BLaER1 treated with 17β-estradiol and CSF1 and Interleukin-3, amounts not matched to agents 10 nM and 100 nM (cell line): Measurements from ENCODE around the gene MT1HL1.
"Not testable (repeated sequence)": the region's sequence is repeated elsewhere in the genome, so short reads cannot be mapped to it uniquely, and the experiment has no call there.

Experiments used
- H3K27ac ChIP-seq, 11 experiments: shearing (Covaris generic); formaldehyde crosslinking; 2 replicates each; pipeline ENCODE4 v1.8.1; 2022
- H3K27me3 ChIP-seq, 11 experiments: shearing (Covaris generic); formaldehyde crosslinking; 2 replicates each; pipeline ENCODE4 v1.8.1; 2022
- H3K36me3 ChIP-seq, 11 experiments: shearing (Covaris generic); formaldehyde crosslinking; 2 replicates each; pipeline ENCODE4 v1.8.1; 2022
- H3K4me1 ChIP-seq, 10 experiments: shearing (Covaris generic); formaldehyde crosslinking; 2 replicates each; pipeline ENCODE4 v1.8.1; 2022
- H3K4me2 ChIP-seq, 11 experiments: shearing (Covaris generic); formaldehyde crosslinking; 2 replicates each; pipeline ENCODE4 v1.8.1; 2022
- H3K4me3 ChIP-seq, 10 experiments: shearing (Covaris generic); formaldehyde crosslinking; 2 replicates each; pipeline ENCODE4 v1.8.1; 2022
- H3K9ac ChIP-seq, 11 experiments: shearing (Covaris generic); formaldehyde crosslinking; 2 replicates each; pipeline ENCODE4 v1.8.1; 2022
- H3K9me3 ChIP-seq, 11 experiments: shearing (Covaris generic); formaldehyde crosslinking; replicated peaks in 1 of 11; 2 replicates each; pipeline ENCODE4 v1.8.1; 2022
- H4K20me1 ChIP-seq, 11 experiments: shearing (Covaris generic); formaldehyde crosslinking; 2 replicates each; pipeline ENCODE4 v1.8.1; 2022
- Cebpa-rat ChIP-seq, 11 experiments: shearing (Covaris generic); IDR thresholded peaks; 2 replicates each; pipeline ENCODE4 v1.8.1; 2022

Gene MT1HL1

DNA sequence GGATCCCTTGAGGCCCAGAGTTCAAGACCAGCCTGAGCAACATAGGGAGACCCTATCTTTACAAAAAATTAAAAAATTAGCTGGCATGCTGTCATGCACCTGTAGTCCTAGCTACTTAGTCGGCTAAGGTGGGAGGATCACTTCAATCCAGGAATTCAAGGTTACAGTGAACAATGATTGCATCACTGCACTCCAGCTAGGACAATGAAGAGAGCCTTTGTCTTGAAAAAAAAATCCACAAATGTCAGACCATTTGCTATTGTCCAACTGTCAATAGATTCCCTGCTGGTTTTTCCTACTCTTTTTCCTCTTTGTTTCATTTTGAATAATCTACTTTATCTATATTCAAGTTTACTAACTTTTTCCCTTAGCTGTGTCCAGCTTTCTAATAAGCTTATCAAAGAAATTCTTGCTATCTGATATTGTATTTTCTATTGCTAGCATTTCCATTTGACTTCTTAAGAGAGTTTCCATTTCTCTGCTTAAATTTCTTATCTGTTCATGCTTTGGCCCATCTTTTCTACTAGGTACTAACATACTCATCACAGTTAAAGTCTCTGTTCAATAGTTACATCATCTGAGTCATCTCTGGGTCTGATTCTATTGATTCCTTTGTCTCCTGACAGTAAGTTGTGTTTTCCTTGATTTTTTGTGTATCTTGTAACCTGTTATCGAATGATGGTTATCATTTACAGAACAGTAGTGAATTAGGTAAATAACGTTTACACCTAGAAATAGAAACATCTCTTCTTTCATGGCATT lies 14.8 kb downstream of the MT1HL1 start:
- Histone ChIP-seq H3K36me3 (no peaks in the 10 kb centered on the region), H3K27ac (no peak overlapping the region), H3K4me1 (no peaks in the 10 kb centered on the region), H3K4me3 (no peak overlapping the region), H3K27me3 (no peaks in the 10 kb centered on the region), H3K4me2 (no peak overlapping the region), H3K9ac (no peak overlapping the region), H3K9me3 (peaks cover 12 to 19% (median 16%) of the 10 kb centered on the region in 11 experiments; a peak in 21 of 22 replicates), H4K20me1 (no peaks in the 10 kb centered on the region)
- no peak for TF ChIP-seq Cebpa-rat (IDR thresholded peaks at IDR 0.05)

DNA sequence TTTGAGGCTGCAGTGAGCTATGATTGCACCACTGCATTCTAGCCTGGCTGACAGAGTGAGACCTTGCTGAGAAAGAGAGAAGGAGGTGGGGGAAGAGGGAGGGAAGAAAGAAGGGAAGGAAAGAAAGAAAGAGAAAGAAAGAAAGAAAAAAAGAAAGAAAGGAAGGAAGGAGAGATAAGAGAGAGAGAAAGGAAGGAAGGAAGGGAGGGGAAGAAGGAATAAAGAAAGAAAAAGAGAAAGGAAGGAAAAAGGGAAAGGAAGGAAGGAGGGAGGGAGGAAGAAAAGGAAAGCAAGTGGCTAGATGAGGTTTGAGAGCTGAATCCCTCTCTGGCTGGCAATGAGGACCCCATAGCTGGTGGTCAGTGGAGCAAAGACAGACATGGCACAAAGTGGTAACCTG lies 20.4 kb downstream of the MT1HL1 start:
- H4K20me1 ChIP-seq, result no peaks in the 10 kb centered on the region
- H3K9ac ChIP-seq, result no peak overlapping the region
- H3K36me3 ChIP-seq, result no peaks in the 10 kb centered on the region
- no peak overlapping the region for H3K27ac ChIP-seq
- no peak for TF ChIP-seq Cebpa-rat (IDR thresholded peaks at IDR 0.05)
- H3K4me1 ChIP-seq, result no peaks in the 10 kb centered on the region
- H3K27me3 ChIP-seq, result no peaks in the 10 kb centered on the region
- H3K9me3 ChIP-seq, result peaks cover 0 to under 1% (median 0%) of the 10 kb centered on the region in 11 experiments; a peak in 1 of 22 replicates
- no peak overlapping the region for H3K4me3 ChIP-seq
- H3K4me2 ChIP-seq, result no peak overlapping the region

DNA sequence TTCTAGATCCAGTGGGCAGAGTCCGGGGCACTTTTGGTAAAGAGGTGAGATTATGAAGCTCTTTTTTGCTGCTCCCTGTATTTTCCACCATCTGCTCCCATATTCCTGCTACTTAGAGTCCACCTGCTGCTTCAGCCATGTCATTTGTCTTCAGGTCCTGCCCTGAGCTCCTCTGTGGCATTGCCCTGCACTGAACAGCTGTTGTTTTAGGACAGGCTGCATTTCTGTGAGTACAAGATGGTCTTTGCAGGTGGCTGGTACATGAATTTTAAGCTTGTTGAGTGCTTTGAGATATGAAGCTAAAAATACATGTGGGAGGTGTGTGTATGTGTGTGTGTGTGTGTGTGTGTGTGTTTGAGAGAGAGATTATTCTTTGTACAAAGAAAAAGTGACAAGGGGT lies 21.9 kb downstream of the MT1HL1 start:
- Histone ChIP-seq H3K4me3 (no peak overlapping the region), H3K4me2 (no peak overlapping the region), H3K27ac (no peak overlapping the region), H3K9ac (no peak overlapping the region), H3K4me1 (no peaks in the 10 kb centered on the region), H3K27me3 (no peaks in the 10 kb centered on the region), H4K20me1 (no peaks in the 10 kb centered on the region), H3K9me3 (no peaks in the 10 kb centered on the region), H3K36me3 (no peaks in the 10 kb centered on the region)
- TF ChIP-seq Cebpa-rat (IDR thresholded peaks at IDR 0.05), result no peak

DNA sequence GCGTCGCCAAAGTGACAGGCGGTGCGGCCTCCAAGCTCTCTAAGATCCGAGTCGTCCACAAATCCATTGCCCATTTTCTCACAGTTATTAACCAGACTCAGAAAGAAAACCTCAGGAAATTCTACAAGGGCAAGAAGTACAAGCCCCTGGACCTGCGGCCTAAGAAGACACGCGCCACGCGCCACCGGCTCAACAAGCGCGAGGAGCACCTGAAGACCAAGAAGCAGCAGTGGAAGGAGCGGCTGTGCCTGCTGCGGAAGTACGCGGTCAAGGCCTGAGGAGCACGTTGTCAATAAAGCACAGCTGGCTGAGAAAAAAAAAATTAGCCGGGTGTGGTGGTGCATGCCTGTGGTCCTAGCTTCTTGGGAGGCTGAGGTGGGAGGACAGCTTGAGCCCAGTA lies 22.8 kb downstream of the MT1HL1 start:
- H3K27ac ChIP-seq, H3K27me3 ChIP-seq, H3K9me3 ChIP-seq, H3K4me3 ChIP-seq, H3K36me3 ChIP-seq, H3K4me2 ChIP-seq, H4K20me1 ChIP-seq, H3K4me1 ChIP-seq, H3K9ac ChIP-seq: not testable (repeated sequence)

DNA sequence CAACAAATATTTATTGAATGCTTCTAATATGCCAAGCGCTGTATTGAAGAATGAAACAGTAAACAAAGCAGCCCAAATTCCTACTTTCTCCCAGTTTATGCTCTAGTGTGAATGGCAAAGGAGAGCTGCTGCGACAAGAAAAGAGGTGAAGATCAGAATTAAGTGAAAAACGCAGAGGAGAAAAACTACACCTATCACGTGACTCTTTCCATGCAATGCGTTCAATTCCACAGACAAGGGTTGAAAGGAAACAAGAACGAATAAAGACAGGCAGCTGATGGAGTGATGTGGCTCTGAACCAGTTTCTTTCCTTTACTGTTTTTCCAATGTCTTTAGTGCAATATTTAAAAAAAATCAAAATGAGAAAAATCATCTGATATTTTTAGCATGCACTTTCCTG lies 23.6 kb downstream of the MT1HL1 start:
- H3K9me3 ChIP-seq, result no peaks in the 10 kb centered on the region
- H3K4me2 ChIP-seq, result no peak overlapping the region
- H3K9ac ChIP-seq, result no peak overlapping the region
- no peaks in the 10 kb centered on the region for H3K27me3 ChIP-seq
- no peaks in the 10 kb centered on the region for H3K4me1 ChIP-seq
- no peak overlapping the region for H3K4me3 ChIP-seq
- H4K20me1 ChIP-seq, result no peaks in the 10 kb centered on the region
- H3K36me3 ChIP-seq, result no peaks in the 10 kb centered on the region
- no peak for TF ChIP-seq Cebpa-rat (IDR thresholded peaks at IDR 0.05)
- H3K27ac ChIP-seq, result no peak overlapping the region

DNA sequence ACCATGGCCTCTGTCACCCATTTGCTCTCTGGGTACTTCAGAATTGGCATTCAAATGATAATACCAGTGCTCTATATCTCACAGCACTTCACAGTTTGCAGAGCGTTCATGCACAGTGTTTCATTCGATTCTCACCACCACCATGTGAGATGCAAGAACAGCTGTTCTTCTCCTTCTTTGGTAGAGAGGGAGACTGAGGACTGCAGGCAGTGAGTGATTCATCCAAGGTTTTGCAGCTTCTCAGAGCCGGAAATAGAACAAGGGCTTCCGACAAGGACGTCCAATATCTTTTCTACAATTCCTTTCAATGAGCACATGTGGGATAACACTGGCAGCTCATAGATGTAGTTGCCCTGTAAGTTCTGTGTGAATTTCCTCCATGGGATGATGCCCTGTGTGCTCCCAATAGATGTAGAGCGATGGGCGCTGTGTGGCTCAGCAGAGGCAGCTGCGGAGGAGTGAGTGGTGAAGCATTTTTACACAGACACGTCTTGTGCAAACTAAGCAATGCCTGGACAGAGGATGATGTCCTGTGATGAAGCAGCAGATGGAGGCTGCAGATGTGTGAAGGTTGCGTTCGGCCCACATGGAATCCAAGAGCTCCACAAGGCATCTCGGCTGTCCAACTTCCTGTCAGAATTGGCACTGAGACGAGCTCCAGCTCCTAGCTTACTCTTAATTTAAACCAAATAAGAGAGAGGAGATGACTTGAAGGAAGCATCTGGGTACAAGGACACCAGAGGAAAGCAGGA lies 24.9 kb downstream of the MT1HL1 start:
- no peak overlapping the region for H3K4me3 ChIP-seq
- no peak for TF ChIP-seq Cebpa-rat (IDR thresholded peaks at IDR 0.05)
- H3K27me3 ChIP-seq, result no peaks in the 10 kb centered on the region

DNA sequence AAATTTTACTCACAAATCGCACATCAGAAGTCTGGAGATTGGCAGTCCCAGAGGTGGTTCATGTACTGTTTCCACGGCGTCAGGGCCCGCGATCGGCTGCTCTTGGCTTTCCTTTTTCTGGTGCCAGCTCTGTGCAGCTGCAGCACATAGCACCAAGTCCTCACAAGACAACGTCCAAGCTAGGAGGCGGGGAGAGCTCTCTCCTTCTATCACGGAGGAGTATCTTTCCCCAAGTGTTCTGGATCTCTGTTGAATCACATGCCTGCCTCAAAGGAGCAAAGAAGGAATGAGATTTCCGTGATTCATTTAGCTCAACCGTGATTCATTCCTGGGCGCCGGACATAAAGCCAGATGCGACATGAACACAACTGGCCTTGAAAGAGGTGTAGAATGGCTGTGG lies 25.5 kb downstream of the MT1HL1 start:
- Histone ChIP-seq H3K4me2 (no peak overlapping the region), H3K36me3 (no peaks in the 10 kb centered on the region), H3K27me3 (no peaks in the 10 kb centered on the region), H3K4me1 (no peaks in the 10 kb centered on the region), H3K4me3 (no peak overlapping the region), H3K9me3 (no peaks in the 10 kb centered on the region), H3K9ac (no peak overlapping the region), H3K27ac (no peak overlapping the region), H4K20me1 (no peaks in the 10 kb centered on the region)
- TF ChIP-seq Cebpa-rat (IDR thresholded peaks at IDR 0.05), result no peak

More for the DNA sequence above, 24.9 kb downstream of the MT1HL1 start:
- no peak overlapping the region for H3K9ac ChIP-seq
- no peaks in the 10 kb centered on the region for H3K9me3 ChIP-seq
- no peaks in the 10 kb centered on the region for H3K4me1 ChIP-seq
- no peak overlapping the region for H3K4me2 ChIP-seq
- H3K27ac ChIP-seq, result no peak overlapping the region
- no peaks in the 10 kb centered on the region for H4K20me1 ChIP-seq
- no peaks in the 10 kb centered on the region for H3K36me3 ChIP-seq

DNA sequence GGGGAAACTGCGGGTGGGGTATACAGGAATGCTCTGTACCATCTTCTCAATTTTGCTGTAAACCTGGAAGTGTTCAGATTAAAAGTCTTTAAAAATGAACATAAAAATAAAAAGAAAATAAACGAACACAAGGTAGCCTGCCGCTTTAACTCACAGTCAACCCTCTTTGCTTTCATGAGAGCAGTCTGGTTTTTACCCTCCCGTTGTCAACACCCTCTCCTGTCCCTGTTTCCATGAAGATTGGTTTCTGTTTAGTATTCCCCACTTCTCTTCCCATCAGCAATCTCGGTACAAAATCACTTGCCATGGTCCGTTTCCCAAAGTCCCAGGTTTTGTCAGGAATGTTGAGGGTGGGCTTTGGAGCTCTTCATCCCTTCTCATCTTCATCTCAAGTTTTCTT lies 28.8 kb downstream of the MT1HL1 start:
- no peak for TF ChIP-seq Cebpa-rat (IDR thresholded peaks at IDR 0.05)
- Histone ChIP-seq H3K4me2 (no peak overlapping the region), H3K27ac (no peak overlapping the region), H3K36me3 (no peaks in the 10 kb centered on the region), H3K4me1 (peaks cover 0 to 5% (median 0%) of the 10 kb centered on the region in 10 experiments; a peak in 1 of 20 replicates), H4K20me1 (no peaks in the 10 kb centered on the region), H3K4me3 (no peak overlapping the region), H3K9me3 (no peaks in the 10 kb centered on the region), H3K9ac (no peak overlapping the region), H3K27me3 (no peaks in the 10 kb centered on the region)

DNA sequence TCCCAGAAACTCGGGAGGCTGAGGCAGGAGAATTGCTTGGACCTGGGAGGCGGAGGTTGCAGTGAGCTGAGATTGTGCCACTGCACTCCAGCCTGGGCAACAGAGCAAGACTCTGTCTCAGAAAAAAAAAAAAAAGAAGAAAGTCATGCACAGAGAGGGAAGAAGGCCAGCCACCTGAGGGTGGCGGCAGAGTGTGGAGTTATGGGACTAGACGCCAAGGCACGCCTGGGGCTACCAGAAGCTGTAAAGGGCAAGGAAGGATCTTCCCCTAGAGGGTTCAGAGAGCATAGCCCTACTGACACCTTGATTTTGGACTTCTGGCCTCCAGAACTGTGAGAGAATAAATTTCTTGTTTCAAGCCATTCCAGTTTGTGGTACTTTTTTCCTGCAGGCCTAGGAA lies 30.2 kb downstream of the MT1HL1 start:
- not testable (repeated sequence) for H4K20me1 ChIP-seq, H3K27me3 ChIP-seq, H3K4me3 ChIP-seq, H3K4me1 ChIP-seq, H3K36me3 ChIP-seq, H3K4me2 ChIP-seq, H3K9ac ChIP-seq, H3K9me3 ChIP-seq, H3K27ac ChIP-seq

DNA sequence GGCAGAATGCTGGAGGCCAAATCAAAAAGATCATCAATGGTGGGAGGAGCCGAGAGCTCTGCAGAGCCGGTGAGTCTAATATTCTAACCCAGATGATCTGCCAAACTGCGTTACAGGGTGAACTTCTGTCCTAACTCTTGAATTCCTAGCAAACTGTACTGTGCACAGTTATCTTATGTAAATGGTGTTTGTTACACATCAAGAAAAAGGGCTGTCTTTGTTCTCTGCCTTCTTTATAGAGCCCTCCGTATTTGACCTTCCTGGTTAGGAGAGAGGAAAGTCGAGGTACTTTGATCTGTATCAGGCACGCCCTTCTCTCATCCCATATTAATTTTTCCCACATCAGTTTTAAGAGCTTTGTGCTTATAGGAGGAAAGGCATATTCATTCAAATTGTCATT lies 37.6 kb downstream of the MT1HL1 start:
- no peak overlapping the region for H3K4me2 ChIP-seq
- peaks cover 0 to 10% (median 5%) of the 10 kb centered on the region in 11 experiments; a peak in 11 of 22 replicates for H3K9me3 ChIP-seq
- H4K20me1 ChIP-seq, result no peaks in the 10 kb centered on the region
- no peak overlapping the region for H3K9ac ChIP-seq
- no peak overlapping the region for H3K4me3 ChIP-seq
- H3K27me3 ChIP-seq, result no peaks in the 10 kb centered on the region
- H3K27ac ChIP-seq, result no peak overlapping the region
- TF ChIP-seq Cebpa-rat (IDR thresholded peaks at IDR 0.05), result no peak
- no peaks in the 10 kb centered on the region for H3K36me3 ChIP-seq
- no peaks in the 10 kb centered on the region for H3K4me1 ChIP-seq
